Testis (tissue), 3 donors: ENCODE results near the gene FBLN2. TPM values are rescaled to one million over a fixed set of nuclear protein-coding genes. Genes with fewer than 3 reads are reported as not detected.

Source experiments
- DNase-seq: peaks from one replicate; pipeline ENCODE4 v3.0.0-alpha.2; 2019
- H3K27ac ChIP-seq, 2 donors: fragments of 200-600 bp; sonication (generic); one replicate each; pipeline ENCODE4 v1.5.1; 2019
- H3K27me3 ChIP-seq: fragments of 200-600 bp; sonication (generic); one replicate; pipeline ENCODE4 v1.5.1; 2019
- H3K36me3 ChIP-seq: fragments of 200-600 bp; sonication (generic); one replicate; pipeline ENCODE4 v1.5.1; 2017; ENCODE audit warnings: low read depth; ENCODE audit errors: missing control alignments
- H3K4me1 ChIP-seq: fragments of 200-600 bp; sonication (generic); one replicate; pipeline ENCODE4 v1.5.1; 2019
- H3K4me3 ChIP-seq, 2 donors: fragments of 200-600 bp; sonication (generic); one replicate each; pipeline ENCODE4 v1.5.1; 2017 to 2019
- H3K9me3 ChIP-seq: fragments of 200-600 bp; sonication (generic); one replicate; pipeline ENCODE4 v1.5.1; 2017
- POLR2A ChIP-seq: fragments of 450-650 bp; IDR thresholded peaks from one replicate; pipeline ENCODE4 v1.6.1; 2017; ENCODE audit warnings: antibody characterized with exemption, mild to moderate bottlenecking, moderate library complexity
- WGBS, 2 donors: methylation state at CpG; one replicate each; pipeline ENCODE4 v1.1.5; 2018; 5-methylcytosine and 5-hydroxymethylcytosine counted together
- intact Hi-C: fragments of 100-400 bp; cut with DNase I; formaldehyde crosslinking; loops from one replicate; pipeline ENCODE4 v1.15.1; 2023; ENCODE audit warnings: low total_unique reads
- polyA plus RNA-seq: library from polyadenylated mRNA; stranded (reverse); fragments of 350-450 nt; fragmentation: Illumina TruSeq; extraction: RNeasy Lipid Tissue Mini Kit (QIAGEN cat#74804); gene quantifications from one replicate; pipeline ENCODE4 v1.2.3, GENCODE V29; 2014; ENCODE audit warnings: low read depth, low replicate concordance; ENCODE audit not compliant: insufficient read depth
- total RNA-seq, 2 donors: library from RNA; depleted of rRNA; stranded (reverse); fragments of >200 nt; gene quantifications; one replicate each; pipeline ENCODE4 v1.2.3, GENCODE V29; 2016
- TF ChIP-seq, protein P1 (sequence below), 3 experiments: fragments of 450-650 bp in 2 of 3; fragments of 200-600 bp in 1 of 3; sonication (generic) in 1 of 3; IDR thresholded peaks; one replicate each; pipeline ENCODE4 v1.5.1; 2016 to 2019; ENCODE audit warnings: antibody characterized with exemption in 3 of 3, mild to moderate bottlenecking in 2 of 3, moderate library complexity in 1 of 3

Gene FBLN2
- total and polyA plus RNA-seq, 3 donors from 2014 or later: 172 to 334 (median 248) TPM

- TF ChIP-seq POLR2A: no peak
- TF ChIP-seq, protein P1, sequence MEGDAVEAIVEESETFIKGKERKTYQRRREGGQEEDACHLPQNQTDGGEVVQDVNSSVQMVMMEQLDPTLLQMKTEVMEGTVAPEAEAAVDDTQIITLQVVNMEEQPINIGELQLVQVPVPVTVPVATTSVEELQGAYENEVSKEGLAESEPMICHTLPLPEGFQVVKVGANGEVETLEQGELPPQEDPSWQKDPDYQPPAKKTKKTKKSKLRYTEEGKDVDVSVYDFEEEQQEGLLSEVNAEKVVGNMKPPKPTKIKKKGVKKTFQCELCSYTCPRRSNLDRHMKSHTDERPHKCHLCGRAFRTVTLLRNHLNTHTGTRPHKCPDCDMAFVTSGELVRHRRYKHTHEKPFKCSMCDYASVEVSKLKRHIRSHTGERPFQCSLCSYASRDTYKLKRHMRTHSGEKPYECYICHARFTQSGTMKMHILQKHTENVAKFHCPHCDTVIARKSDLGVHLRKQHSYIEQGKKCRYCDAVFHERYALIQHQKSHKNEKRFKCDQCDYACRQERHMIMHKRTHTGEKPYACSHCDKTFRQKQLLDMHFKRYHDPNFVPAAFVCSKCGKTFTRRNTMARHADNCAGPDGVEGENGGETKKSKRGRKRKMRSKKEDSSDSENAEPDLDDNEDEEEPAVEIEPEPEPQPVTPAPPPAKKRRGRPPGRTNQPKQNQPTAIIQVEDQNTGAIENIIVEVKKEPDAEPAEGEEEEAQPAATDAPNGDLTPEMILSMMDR (IDR thresholded peaks at IDR 0.05): no peak
- peak; percentile 36 for DNase-seq
- Histone ChIP-seq H3K27me3 (no peaks in the 10 kb centered on the region), H3K9me3 (no peaks in the 10 kb centered on the region), H3K4me3 (no peak overlapping the region), H3K4me1 (peaks cover 52% of the 10 kb centered on the region), H3K36me3 (no peaks in the 10 kb centered on the region), H3K27ac (peak overlapping the region; percentile 75 to 84)
- intact Hi-C loops: no loop called here
- WGBS, 2 donors: 54 to 72% methylated on average over 9 to 26 of the region's 26 CpGs
Measured at GRCh38 chr3:13515786-13516759, 32.9 kb upstream of the FBLN2 start.

DNA sequence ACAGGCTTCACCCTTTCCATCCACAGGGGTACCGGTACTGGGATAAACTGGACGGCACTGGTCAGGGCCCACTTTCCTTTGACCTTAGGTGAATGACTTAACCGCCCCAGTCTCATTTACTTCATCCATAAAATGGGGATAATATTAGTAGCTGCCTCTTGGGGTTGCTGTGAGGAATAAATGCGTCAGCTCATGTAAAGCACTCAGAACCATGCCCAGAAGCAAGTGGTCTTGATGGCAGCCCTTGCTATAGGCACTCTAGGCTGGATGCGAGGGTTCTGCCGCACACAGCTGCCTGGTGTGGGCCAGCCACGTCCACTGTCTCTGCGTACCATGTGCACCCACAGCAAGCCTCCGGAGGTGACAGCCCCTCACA lies 32.2 kb upstream of the FBLN2 start:
- peaks cover 52% of the 10 kb centered on the region for H3K4me1 ChIP-seq
- no peak overlapping the region for H3K4me3 ChIP-seq
- TF ChIP-seq POLR2A: no peak
- TF ChIP-seq, protein P1 (IDR thresholded peaks at IDR 0.05): no peak
- intact Hi-C loops: no loop called here
- no peak for DNase-seq
- H3K27me3 ChIP-seq: no peaks in the 10 kb centered on the region
- no peaks in the 10 kb centered on the region for H3K36me3 ChIP-seq
- WGBS, 2 donors: 61 to 81% methylated on average over 5 to 9 of the region's 9 CpGs
- no peaks in the 10 kb centered on the region for H3K9me3 ChIP-seq
- H3K27ac ChIP-seq: peak overlapping the region; percentile 75 to 84

- TF ChIP-seq, protein P1 (IDR thresholded peaks at IDR 0.05): no peak
- TF ChIP-seq POLR2A: no peak
- peak; percentile 87 for DNase-seq
- Histone ChIP-seq H3K27me3 (no peaks in the 10 kb centered on the region), H3K27ac (peak overlapping the region; percentile 75 to 84), H3K9me3 (no peaks in the 10 kb centered on the region), H3K36me3 (no peaks in the 10 kb centered on the region), H3K4me3 (no peak overlapping the region), H3K4me1 (peaks cover 52% of the 10 kb centered on the region)
- 42% methylated on average over 18 of the region's 18 CpGs; no CpG with 5 or more reads in 1 of the 2 donors for WGBS, 2 donors
- intact Hi-C loops: no loop called here
Measured at GRCh38 chr3:13517253-13517977, 31.5 kb upstream of the FBLN2 start.

DNA sequence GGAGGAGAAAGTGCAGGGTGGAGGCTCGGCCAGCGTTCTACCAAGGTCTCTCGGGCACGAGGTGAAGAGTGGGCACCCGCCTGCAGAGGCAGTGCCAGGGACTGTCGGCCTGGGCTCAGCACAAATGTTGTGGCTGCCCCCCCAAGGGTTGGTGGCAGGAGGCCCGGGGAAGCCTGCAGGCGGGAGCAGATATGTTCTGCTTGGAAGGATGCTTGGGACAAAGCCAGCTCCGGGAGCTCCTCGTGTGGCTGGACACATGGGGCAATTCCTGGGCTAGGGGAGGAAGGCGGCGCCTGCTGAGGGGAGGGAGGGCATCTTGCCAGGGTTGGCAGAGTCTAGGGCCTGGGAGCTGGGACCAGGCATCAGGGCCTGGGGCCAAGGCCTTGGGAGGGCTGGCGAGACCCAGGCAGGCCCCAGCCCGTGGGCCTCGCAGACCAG lies 30.4 kb upstream of the FBLN2 start:
- H3K36me3 ChIP-seq: no peaks in the 10 kb centered on the region
- no peaks in the 10 kb centered on the region for H3K9me3 ChIP-seq
- no peak overlapping the region for H3K4me3 ChIP-seq
- no peaks in the 10 kb centered on the region for H3K27me3 ChIP-seq
- TF ChIP-seq, protein P1 (IDR thresholded peaks at IDR 0.05): no peak
- intact Hi-C loops: no loop called here
- H3K4me1 ChIP-seq: peaks cover 46% of the 10 kb centered on the region
- peak overlapping the region in 1 of 2 donors; percentile 57 for H3K27ac ChIP-seq
- DNase-seq: peak; percentile 83
- 31 to 49% methylated on average over 7 to 12 of the region's 15 CpGs for WGBS, 2 donors
